HG02981 (cell line): ENCODE results near the gene WFDC1.

Experiments used
- ATAC-seq: cut with Tn5 transposase; IDR thresholded peaks from one replicate; pipeline ENCODE4 v1.9.1; 2021; ENCODE audit warnings: mild to moderate bottlenecking, moderate library complexity; ENCODE audit not compliant: unreplicated experiment

WFDC1 gene, protein sequence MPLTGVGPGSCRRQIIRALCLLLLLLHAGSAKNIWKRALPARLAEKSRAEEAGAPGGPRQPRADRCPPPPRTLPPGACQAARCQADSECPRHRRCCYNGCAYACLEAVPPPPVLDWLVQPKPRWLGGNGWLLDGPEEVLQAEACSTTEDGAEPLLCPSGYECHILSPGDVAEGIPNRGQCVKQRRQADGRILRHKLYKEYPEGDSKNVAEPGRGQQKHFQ

DNA sequence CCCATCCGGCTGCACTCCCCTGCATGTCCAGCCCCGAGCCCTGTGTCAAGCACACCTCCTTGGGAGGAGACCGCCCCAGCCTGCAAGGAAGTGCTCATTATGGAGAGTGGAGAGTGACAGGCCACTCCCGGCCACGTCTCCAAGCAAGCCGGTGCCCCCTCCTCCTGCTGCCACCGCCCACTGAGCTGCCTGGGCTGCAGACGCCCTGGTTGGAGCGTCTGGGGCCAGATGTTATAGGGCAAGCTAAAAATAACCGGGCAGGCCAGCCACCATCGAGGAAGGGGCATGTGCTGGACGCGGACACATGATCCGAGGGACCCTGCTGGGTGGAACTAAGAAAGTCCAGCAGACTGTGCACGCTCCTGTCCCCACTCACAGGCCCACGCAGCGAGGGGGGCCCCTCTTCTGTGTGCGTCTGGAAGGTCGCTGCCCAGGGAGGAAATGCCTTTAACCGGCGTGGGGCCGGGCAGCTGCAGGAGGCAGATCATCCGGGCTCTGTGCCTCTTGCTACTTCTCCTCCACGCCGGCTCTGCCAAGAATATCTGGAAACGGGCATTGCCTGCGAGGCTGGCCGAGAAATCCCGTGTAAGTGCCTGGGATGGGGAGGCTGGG is at the start of gene WFDC1:
Gene WFDC1 (plus strand): TSS at position 348 of the 612 bp plus-strand sequence. CDS start 94 bp downstream, at position 442.
- no peak for ATAC-seq

DNA sequence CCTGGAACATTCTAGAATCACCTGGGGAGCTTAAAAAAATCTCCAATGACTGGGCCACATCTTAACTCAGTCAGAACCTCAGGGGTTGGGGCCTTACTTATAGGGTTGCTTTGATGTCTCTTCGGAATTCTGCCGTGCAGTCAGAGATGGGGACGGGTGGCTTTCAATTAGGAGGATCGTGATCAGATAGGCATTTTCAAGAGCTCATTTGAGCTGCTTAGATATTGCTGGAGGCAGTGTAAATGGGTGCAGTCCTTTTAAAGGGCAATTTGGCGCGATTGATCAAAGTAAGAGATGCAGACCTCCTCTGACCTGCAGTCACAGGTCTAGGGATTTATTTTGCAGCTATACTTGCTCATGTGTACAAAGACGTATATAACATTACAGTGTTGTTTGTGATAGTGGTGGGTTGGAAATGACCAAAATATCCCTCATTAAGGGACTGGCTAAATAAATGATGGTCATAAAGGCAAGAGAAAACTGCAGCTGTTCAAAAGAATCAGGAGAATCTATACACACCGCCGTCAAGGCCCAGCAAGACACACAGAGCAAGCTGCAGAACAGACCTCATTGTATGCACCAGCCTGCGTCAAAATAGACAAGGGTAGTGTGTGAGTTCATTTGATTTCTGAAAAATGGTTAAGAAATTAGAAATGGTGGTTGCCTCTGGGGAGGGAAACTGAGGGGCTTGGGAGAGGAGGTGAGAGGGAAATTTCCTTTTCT is 48.6 kb upstream of the WFDC1 start:
- ATAC-seq: no peak

DNA sequence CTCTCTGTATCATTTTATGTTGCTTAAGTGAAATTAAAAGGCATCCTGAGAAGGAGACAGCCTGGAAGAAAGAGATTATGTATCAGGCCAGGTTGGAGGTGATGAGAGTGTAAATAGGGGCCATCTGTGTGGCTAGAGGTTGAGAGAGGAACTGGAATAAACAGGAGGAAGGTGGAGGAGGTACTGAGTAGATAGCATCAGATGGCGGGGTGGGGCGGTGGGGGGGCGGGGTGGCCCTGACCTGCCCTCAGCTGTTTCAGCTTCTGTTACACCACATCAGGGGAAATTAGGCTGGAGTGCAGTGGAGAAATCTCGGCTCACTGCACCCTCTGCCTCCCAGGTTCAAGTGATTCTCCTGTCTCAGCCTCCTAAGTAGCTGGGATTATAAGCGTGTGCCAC is 48.0 kb upstream of the WFDC1 start:
- ATAC-seq: no peak

DNA sequence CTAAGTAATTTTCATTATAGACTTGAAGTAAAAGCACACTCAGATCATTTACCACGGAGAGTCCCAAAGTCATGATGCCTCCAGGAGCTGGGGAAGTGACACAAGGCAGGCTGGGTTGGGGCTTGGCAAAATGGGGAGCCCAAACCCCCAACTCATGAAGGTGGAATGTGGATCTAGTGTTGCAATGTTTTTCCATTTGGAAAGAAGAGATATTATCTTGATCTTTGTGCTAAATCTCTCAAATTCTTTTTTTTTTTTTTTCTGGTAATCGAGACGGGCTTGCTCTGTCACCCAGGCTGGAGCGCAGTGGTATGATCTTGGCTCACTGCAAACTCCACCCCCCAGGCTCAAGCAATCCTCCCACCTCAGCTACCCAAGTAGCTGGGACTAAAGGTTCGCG is 47.3 kb upstream of the WFDC1 start:
- no peak for ATAC-seq

- no peak for ATAC-seq
Measured at GRCh38 chr16:84247844-84248243, 46.8 kb upstream of the WFDC1 start.

DNA sequence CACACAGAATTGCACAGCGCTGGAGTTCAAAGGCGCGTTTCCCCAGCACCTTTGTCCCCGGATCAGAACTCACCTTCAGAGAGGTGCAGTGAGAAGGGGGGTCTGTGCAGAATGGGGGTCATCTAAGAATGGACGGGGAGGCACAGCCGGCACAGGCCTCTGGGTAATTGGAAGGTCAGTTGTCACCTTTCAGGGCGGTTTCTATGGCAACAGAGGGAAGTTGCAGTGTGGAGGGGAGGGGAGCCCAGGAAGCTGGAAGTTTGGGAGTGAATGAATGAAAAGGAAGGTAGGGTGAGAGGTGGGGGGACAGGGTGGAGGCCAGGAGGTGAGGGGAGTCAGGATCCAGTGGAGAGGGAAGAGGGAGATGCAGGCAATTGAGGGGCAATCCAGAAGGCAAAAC is 42.5 kb upstream of the WFDC1 start:
- ATAC-seq: no peak

GRCh38 chr16:84253173-84253572 is 41.5 kb upstream of the WFDC1 start:
- ATAC-seq: no peak

- no peak for ATAC-seq
Measured at GRCh38 chr16:84254062-84254461, 40.6 kb upstream of the WFDC1 start.

DNA sequence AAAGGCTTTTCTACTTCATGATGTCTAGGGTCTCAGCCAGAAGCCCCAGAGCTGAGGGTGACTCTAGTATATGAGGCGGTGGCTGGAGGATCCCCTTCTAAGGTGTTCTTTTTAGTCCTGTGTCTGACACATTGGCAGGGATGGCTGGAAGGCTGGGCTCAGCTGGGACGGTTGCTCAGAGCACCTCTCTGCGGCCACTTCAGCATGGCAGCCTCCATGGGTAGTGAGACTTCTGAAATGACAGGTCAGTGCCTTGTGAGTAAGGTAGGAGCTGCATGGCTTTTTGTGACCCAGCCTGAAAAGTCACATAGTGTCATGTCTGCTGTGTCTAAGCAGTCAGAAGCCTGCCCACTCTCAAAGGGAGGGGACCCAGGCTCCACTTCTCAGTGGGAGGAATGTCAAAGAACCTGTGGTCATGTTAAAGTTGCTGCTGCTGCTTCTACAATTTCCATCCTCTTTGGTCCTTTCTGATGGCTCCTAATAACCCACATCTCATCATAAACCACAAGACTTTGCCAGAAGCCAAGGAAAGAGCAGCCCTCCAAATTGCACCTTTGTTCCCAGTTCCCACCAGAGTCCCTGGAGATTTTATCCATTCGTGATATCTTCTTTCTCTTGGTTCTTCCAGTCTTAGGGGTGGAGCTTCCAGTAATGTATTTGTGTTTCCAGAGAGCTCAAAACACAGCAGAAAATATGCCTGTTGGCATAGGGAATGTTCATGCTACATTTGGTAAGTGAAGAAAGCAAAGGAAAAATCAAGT is 39.4 kb upstream of the WFDC1 start:
- ATAC-seq: no peak

GRCh38 chr16:84258266-84258665 is 36.4 kb upstream of the WFDC1 start:
- no peak for ATAC-seq

- ATAC-seq: no peak
Measured at GRCh38 chr16:84259691-84260090, 35.0 kb upstream of the WFDC1 start.

DNA sequence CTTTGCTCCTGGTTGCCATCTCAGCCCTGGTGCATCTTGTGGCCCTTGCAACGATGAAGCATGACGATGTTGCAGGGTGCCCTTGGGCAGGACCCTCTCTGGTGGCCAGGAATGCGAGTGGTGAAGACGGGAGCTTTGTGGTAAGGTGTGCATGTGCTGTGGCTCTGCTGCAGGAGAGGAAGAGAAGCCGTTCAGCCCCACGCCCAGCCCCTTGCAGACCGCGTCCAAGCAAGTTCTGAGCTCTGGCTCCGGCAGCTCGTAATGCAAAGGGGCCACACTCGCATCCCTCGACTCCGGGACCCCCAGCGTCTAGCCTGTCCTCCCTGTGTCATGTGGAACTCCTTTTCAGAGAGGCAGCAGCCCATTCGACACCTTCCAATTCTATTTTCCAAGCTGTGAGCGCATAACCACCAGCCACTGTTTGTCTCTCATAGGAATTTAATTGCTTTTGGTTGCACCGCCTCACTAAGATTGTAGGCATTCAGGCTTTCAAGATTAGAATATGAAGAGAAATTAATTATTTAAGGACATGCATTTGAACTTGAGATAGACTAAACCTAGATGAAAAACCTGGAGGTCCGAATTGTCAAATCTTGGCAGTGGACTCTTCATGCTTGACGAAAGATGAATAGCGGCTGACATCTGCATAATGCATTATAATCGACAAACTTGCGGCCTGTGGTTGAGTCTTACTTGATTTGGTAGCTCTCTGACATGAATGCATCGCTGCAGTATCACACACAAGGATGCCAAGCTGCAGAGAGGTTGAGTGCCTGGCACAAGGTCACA is 33.7 kb upstream of the WFDC1 start:
- no peak for ATAC-seq

DNA sequence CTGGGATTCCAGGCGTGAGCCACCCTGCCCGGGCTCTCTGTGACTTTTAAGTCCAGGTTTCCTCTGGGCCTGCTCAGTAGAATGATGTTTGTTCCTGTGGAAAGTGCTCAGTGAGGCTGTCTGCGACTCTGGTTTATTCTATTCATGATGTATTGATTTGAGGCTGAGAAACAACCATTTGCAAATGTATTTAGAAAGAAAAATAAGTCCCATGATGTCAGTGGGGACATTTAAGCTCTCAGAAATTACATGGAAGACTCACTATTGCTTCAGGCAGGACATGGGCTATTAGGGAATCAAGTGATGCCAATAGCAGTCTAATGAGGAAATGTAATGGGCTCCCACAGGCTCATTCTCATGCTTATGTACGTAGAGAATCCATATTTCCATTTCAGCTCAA is 32.6 kb upstream of the WFDC1 start:
- no peak for ATAC-seq

GRCh38 chr16:84262939-84263338 is 31.7 kb upstream of the WFDC1 start:
- ATAC-seq: no peak

GRCh38 chr16:84266451-84266850 is 28.2 kb upstream of the WFDC1 start:
- no peak for ATAC-seq

GRCh38 chr16:84267380-84267779 is 27.3 kb upstream of the WFDC1 start:
- ATAC-seq: no peak

DNA sequence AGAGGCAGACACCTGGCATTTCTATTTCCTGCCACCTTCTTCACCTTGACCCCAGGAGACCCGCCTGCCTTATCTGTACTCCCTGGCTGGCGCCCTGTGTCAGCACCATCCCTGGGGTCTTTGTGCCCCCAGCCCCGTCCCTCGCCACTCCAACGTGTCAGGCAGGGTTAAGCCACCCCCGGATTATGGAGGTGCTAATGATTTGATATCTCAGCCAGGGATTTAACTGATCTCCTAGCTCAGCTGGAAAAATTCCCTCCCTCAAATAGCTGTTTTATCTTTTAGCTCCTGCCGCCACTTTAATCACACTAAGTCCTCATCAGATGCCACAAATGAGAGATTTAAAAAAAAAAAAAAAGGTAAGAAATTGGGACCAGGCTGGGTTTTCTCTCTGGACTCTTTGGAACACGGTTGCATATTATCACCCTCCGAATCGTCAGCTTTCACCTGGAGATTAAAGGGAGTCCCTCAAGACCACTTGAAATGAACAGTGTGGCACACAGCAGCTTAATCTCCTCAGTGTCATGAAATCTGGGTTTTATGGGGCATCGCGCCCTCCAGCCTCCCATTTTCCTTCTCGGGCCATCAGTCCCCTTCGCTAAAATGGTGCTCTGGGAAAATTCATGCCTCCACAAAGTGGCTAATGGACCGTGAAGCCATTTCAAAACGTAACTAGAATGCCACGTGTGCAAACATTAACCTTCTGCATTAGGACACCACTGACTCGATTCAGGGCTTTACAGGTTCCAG is 26.2 kb upstream of the WFDC1 start:
- no peak for ATAC-seq

DNA sequence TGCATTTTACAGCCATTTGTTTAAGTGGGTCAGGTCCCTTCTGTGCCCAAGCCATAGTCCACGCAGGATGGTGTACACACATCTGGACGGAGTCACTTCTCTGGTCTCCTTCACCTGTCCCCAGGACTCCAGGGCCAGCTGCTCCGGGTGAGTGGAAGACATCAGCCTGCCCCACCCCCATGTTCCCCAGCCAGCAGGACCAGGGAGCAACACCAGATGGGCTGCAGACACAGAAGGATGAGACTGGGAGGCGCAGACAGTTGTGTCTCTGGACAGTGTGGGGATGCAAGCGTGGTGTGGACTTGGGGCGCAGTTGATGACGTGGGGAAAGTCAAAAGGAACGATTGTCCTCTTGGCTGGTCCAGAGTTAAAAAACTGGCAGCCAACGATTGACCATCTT is 24.6 kb upstream of the WFDC1 start:
- no peak for ATAC-seq

DNA sequence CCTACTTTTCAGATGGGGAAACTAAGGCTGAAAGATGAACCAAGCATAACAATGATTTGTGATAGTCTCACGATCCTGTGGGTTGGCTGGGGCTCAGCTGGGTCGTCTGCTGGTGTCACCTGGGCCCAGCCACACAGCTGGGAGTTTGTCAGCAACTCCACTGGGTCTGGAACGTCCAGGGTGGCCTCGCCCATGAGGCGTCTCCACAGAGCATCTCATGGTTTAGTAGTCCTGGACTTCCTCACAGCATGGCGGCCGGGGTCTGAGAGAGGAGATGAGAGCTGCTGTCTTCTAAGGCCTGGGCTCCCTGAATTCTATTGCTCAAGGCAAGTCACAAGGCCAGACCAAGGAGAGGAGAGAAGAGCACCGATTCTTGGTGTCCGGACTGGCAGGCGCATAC is 24.1 kb upstream of the WFDC1 start:
- ATAC-seq: no peak

- no peak for ATAC-seq
Measured at GRCh38 chr16:84271037-84271436, 23.6 kb upstream of the WFDC1 start.
